ENCODE results near the gene ABHD16B. TPM values are rescaled to one million over a fixed set of nuclear protein-coding genes. Genes with fewer than 3 reads are reported as not detected.

Gene ABHD16B
- total RNA-seq, 3 donors from 2014 or later (not counting 1 experiment from before 2014, with no cell fraction given): not detected

GRCh38 chr20:63839620-63840019 is 21.7 kb upstream of the ABHD16B start:
- Histone ChIP-seq H3K9me3 (ENCODE audit: control insufficient read depth, insufficient read depth, low read length) (no peaks in the 10 kb centered on the region), H3K27me3 (ENCODE audit: control insufficient read depth, insufficient read depth, low read length) (peaks cover 4% of the 10 kb centered on the region), H3K27ac (ENCODE audit: low read length) (no peak overlapping the region), H3K36me3 (ENCODE audit: control insufficient read depth, insufficient read depth, low read length) (no peaks in the 10 kb centered on the region), H3K4me1 (ENCODE audit: control insufficient read depth, insufficient read depth, low read length) (peaks cover 18% of the 10 kb centered on the region), H3K4me3 (ENCODE audit: low read length) (no peak overlapping the region)
- WGBS (ENCODE audit: insufficient coverage): 82% methylated on average over 13 of the region's 13 CpGs
- Mint-ChIP-seq H3K36me3 (no peaks in the 10 kb centered on the region), H3K4me3 (no peak overlapping the region), H3K4me1 (no peaks in the 10 kb centered on the region), H3K9me3 (no peaks in the 10 kb centered on the region), H3K27me3 (ENCODE audit: low read depth in 2 of 2) (peaks cover 0 to 19% of the 10 kb centered on the region in 2 donors), H3K27ac (no peak overlapping the region)
- ATAC-seq (no peak), DNase-seq (no peak)
- intact Hi-C loops (cut with micrococcal nuclease): no loop called here
- TF ChIP-seq CTCF (IDR thresholded peaks at IDR 0.05): no peak

- DNase-seq: no peak
- Histone ChIP-seq H3K36me3 (ENCODE audit: control insufficient read depth, insufficient read depth, low read length) (no peaks in the 10 kb centered on the region), H3K27ac (ENCODE audit: low read length) (no peak overlapping the region), H3K9me3 (ENCODE audit: control insufficient read depth, insufficient read depth, low read length) (no peaks in the 10 kb centered on the region), H3K27me3 (ENCODE audit: control insufficient read depth, insufficient read depth, low read length) (peaks cover 10% of the 10 kb centered on the region), H3K4me3 (ENCODE audit: low read length) (no peak overlapping the region), H3K4me1 (ENCODE audit: control insufficient read depth, insufficient read depth, low read length) (peaks cover 26% of the 10 kb centered on the region)
- Mint-ChIP-seq H3K27ac (no peak overlapping the region), H3K4me1 (no peaks in the 10 kb centered on the region), H3K4me3 (no peak overlapping the region), H3K36me3 (no peaks in the 10 kb centered on the region), H3K9me3 (no peaks in the 10 kb centered on the region), H3K27me3 (ENCODE audit: low read depth in 2 of 2) (peaks cover 0 to 19% of the 10 kb centered on the region in 2 donors)
- no peak for ATAC-seq
- TF ChIP-seq CTCF (IDR thresholded peaks at IDR 0.05): no peak
- 84% methylated on average over 11 of the region's 11 CpGs for WGBS (ENCODE audit: insufficient coverage)
- intact Hi-C loops (cut with micrococcal nuclease): no loop called here
These were observed 20.9 kb upstream of the ABHD16B start for GRCh38 chr20:63840405-63840828.

GRCh38 chr20:63842258-63842657 is 19.0 kb upstream of the ABHD16B start:
- Mint-ChIP-seq H3K9me3 (no peaks in the 10 kb centered on the region), H3K36me3 (no peaks in the 10 kb centered on the region), H3K4me1 (no peaks in the 10 kb centered on the region), H3K27ac (no peak overlapping the region), H3K27me3 (ENCODE audit: low read depth in 2 of 2) (peaks cover 0 to 23% of the 10 kb centered on the region in 2 donors), H3K4me3 (no peak overlapping the region)
- Histone ChIP-seq H3K4me1 (ENCODE audit: control insufficient read depth, insufficient read depth, low read length) (peaks cover 40% of the 10 kb centered on the region), H3K4me3 (ENCODE audit: low read length) (no peak overlapping the region), H3K9me3 (ENCODE audit: control insufficient read depth, insufficient read depth, low read length) (no peaks in the 10 kb centered on the region), H3K36me3 (ENCODE audit: control insufficient read depth, insufficient read depth, low read length) (no peaks in the 10 kb centered on the region), H3K27me3 (ENCODE audit: control insufficient read depth, insufficient read depth, low read length) (peaks cover 19% of the 10 kb centered on the region), H3K27ac (ENCODE audit: low read length) (no peak overlapping the region)
- intact Hi-C loops (cut with micrococcal nuclease): no loop called here
- DNase-seq (no peak), ATAC-seq (no peak)
- no peak for TF ChIP-seq CTCF (IDR thresholded peaks at IDR 0.05)
- WGBS (ENCODE audit: insufficient coverage): 7% methylated on average over 9 of the region's 9 CpGs

GRCh38 chr20:63843222-63843621 is 18.1 kb upstream of the ABHD16B start:
- no peak overlapping the region for H3K27ac Mint-ChIP-seq
- peaks cover 50% of the 10 kb centered on the region for H3K4me1 ChIP-seq (ENCODE audit: control insufficient read depth, insufficient read depth, low read length)
- no peak for TF ChIP-seq CTCF (IDR thresholded peaks at IDR 0.05)

More at GRCh38 chr20:63843222-63843621, 18.1 kb upstream of the ABHD16B start:
- Mint-ChIP-seq H3K9me3 (no peaks in the 10 kb centered on the region), H3K27me3 (ENCODE audit: low read depth in 2 of 2) (peaks cover 0 to 20% of the 10 kb centered on the region in 2 donors), H3K4me3 (no peak overlapping the region), H3K36me3 (no peaks in the 10 kb centered on the region), H3K4me1 (no peaks in the 10 kb centered on the region)
- DNase-seq (no peak), ATAC-seq (no peak)
- WGBS (ENCODE audit: insufficient coverage): 91% methylated on average over 12 of the region's 12 CpGs
- H3K4me3 ChIP-seq (ENCODE audit: low read length): no peak overlapping the region
- no peaks in the 10 kb centered on the region for H3K9me3 ChIP-seq (ENCODE audit: control insufficient read depth, insufficient read depth, low read length)
- no peak overlapping the region for H3K27ac ChIP-seq (ENCODE audit: low read length)
- H3K36me3 ChIP-seq (ENCODE audit: control insufficient read depth, insufficient read depth, low read length): no peaks in the 10 kb centered on the region
- intact Hi-C loops (cut with micrococcal nuclease): no loop called here
- peaks cover 24% of the 10 kb centered on the region for H3K27me3 ChIP-seq (ENCODE audit: control insufficient read depth, insufficient read depth, low read length)
